Kidney (tissue), 2 donors: ENCODE measurements around the gene MMP27. TPM values are rescaled to one million over a fixed set of nuclear protein-coding genes. Genes with fewer than 3 reads are reported as not detected.

Experiments
- polyA plus RNA-seq: library from polyadenylated mRNA; stranded (reverse); fragments of 350-450 nt; fragmentation: Illumina TruSeq; extraction: RNeasy Lipid Tissue Mini Kit (QIAGEN cat#74804); gene quantifications from one replicate; pipeline ENCODE4 v1.2.3, GENCODE V29; 2014; ENCODE audit warnings: low read depth, low replicate concordance; ENCODE audit not compliant: insufficient read depth
- total RNA-seq: library from RNA; stranded (reverse); fragmentation: NEBNext Ultra II Directional; extraction: Animal tissue kit (Norgen Biotek cat#: 25700); gene quantifications from one replicate; pipeline ENCODE4 v1.2.1, GENCODE V29; 2021
- donor health status: DM: yes; HTN: yes; CAD: no.

Gene MMP27
- total and polyA plus RNA-seq, 2 donors from 2014 or later = not detected

Other genes starting within 250 kb of the MMP27 start
- gene MMP7, start 175.0 kb downstream of the MMP27 start, total RNA-seq = 1,380 TPM
- 101 TPM for gene MMP7, start 175.0 kb downstream of the MMP27 start, polyA plus RNA-seq
- gene MMP20, start 80.4 kb downstream of the MMP27 start, total RNA-seq = not detected
- gene MMP20, start 80.4 kb downstream of the MMP27 start, polyA plus RNA-seq = not detected
- gene MMP8, start 19.2 kb upstream of the MMP27 start, total RNA-seq = 0.16 TPM
- not detected for gene MMP8, start 19.2 kb upstream of the MMP27 start, polyA plus RNA-seq
- not detected for gene MMP10, start 74.9 kb upstream of the MMP27 start, total RNA-seq
- 0.22 TPM for gene MMP10, start 74.9 kb upstream of the MMP27 start, polyA plus RNA-seq
- gene MMP1, start 92.4 kb upstream of the MMP27 start, total RNA-seq = 0.82 TPM
- gene MMP1, start 92.4 kb upstream of the MMP27 start, polyA plus RNA-seq = 0.26 TPM
- gene MMP3, start 137.8 kb upstream of the MMP27 start, total RNA-seq = 0.44 TPM
- not detected for gene MMP3, start 137.8 kb upstream of the MMP27 start, polyA plus RNA-seq
- gene MMP12, start 169.2 kb upstream of the MMP27 start, total RNA-seq = not detected
- not detected for gene MMP12, start 169.2 kb upstream of the MMP27 start, polyA plus RNA-seq
- not detected for gene MMP13, start 250.0 kb upstream of the MMP27 start, total RNA-seq
- gene MMP13, start 250.0 kb upstream of the MMP27 start, polyA plus RNA-seq = not detected